ENCODE measurements around the gene RPL4. TPM values are rescaled to one million over a fixed set of nuclear protein-coding genes. Genes with fewer than 3 reads are reported as not detected.

Gene RPL4
- total RNA-seq, 1 experiment from 2014 or later = 2,320 TPM

DNA sequence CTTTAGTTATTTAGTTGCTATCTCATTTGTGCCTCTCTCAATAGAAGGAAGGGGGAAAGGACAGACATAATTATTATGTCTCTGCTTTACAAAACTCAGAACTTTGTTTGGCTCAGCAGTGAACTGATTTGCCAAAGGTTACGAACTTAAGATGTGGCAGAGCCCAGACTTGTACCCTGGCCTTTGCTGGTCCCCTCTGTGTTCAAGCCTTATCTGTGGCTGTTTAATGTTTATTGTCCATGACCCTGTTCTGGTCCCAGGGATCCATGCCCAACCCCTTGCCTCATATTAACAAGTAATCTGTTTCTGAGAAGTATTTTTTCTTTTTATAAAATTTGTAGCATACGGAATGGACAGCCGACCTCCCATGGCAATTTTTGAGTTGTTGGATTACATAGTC is 17.8 kb downstream of the RPL4 start:
- Histone ChIP-seq H3K4me1 (replicated peaks; ENCODE audit: insufficient read depth) (peaks cover 41% of the 10 kb centered on the region), H3K27ac (no peak overlapping the region), H3K9me2 (ENCODE audit: insufficient read depth) (no peaks in the 10 kb centered on the region), H3K27me3 (ENCODE audit: insufficient read depth, low read depth) (no peaks in the 10 kb centered on the region), H3K4me3 (no peak overlapping the region), H3K4me2 (no peak overlapping the region), H3K9me3 (ENCODE audit: insufficient read depth, low read depth) (no peaks in the 10 kb centered on the region), H2AFZ (no peak overlapping the region), H3F3A (ENCODE audit: insufficient read depth, low read depth) (peaks cover 28% of the 10 kb centered on the region; the same call in 1 of the 2 replicates), H3K36me3 (ENCODE audit: low read depth) (no peaks in the 10 kb centered on the region; the same call in 1 of the 2 replicates), H4K20me1 (ENCODE audit: insufficient read depth) (no peaks in the 10 kb centered on the region), H3K79me2 (ENCODE audit: low read depth) (no peaks in the 10 kb centered on the region)
- ChIA-PET CTCF (no interaction called here), POLR2A (ENCODE audit: unreplicated experiment) (no interaction called here)
- no peak for DNase-seq
- no TSS peak for BruUV-seq (replicated peaks)
- intact Hi-C loops (cut with micrococcal nuclease; ENCODE audit: unreplicated experiment) = no loop called here
- TF ChIP-seq EZH2 (IDR thresholded peaks at IDR 0.05; ENCODE audit: low read depth) (no peak), CTCF (conservative IDR thresholded peaks at IDR 0.05) (no peak)

GRCh38 chr15:66484539-66485112 is 20.0 kb downstream of the RPL4 start:
- H4K20me1 ChIP-seq (ENCODE audit: insufficient read depth) = no peaks in the 10 kb centered on the region
- ChIA-PET POLR2A (ENCODE audit: unreplicated experiment) (no interaction called here), CTCF (interaction anchor here (0.5 to 1.1 kb wide), 2 partner anchors 14 to 36 kb away, joined by 4 to 19 read pairs; no protein-coding TSS in a partner anchor)
- no peak overlapping the region for H3K27ac ChIP-seq
- no peak for DNase-seq
- H3K4me3 ChIP-seq = no peak overlapping the region
- H3K9me3 ChIP-seq (ENCODE audit: insufficient read depth, low read depth) = no peaks in the 10 kb centered on the region
- peaks cover 43% of the 10 kb centered on the region; the same call in 1 of the 2 replicates for H3F3A ChIP-seq (ENCODE audit: insufficient read depth, low read depth)
- no peaks in the 10 kb centered on the region for H3K9me2 ChIP-seq (ENCODE audit: insufficient read depth)
- no peaks in the 10 kb centered on the region for H3K79me2 ChIP-seq (ENCODE audit: low read depth)
- no peak overlapping the region for H2AFZ ChIP-seq
- H3K4me1 ChIP-seq (replicated peaks; ENCODE audit: insufficient read depth) = peaks cover 47% of the 10 kb centered on the region
- BruUV-seq (replicated peaks) = no TSS peak
- no peaks in the 10 kb centered on the region; the same call in 1 of the 2 replicates for H3K36me3 ChIP-seq (ENCODE audit: low read depth)
- intact Hi-C loops (cut with micrococcal nuclease; ENCODE audit: unreplicated experiment) = no loop called here
- no peak overlapping the region for H3K4me2 ChIP-seq
- no peaks in the 10 kb centered on the region for H3K27me3 ChIP-seq (ENCODE audit: insufficient read depth, low read depth)
- no peak for TF ChIP-seq EZH2 (IDR thresholded peaks at IDR 0.05; ENCODE audit: low read depth)
- TF ChIP-seq CTCF (conservative IDR thresholded peaks at IDR 0.05) = no peak

- Histone ChIP-seq H3K79me2 (ENCODE audit: low read depth) (no peaks in the 10 kb centered on the region), H3K4me2 (peak overlapping the region; percentile 46; the same call in 1 of the 2 replicates), H4K20me1 (ENCODE audit: insufficient read depth) (no peaks in the 10 kb centered on the region), H3K27me3 (ENCODE audit: insufficient read depth, low read depth) (no peaks in the 10 kb centered on the region), H2AFZ (no peak overlapping the region), H3K9me2 (ENCODE audit: insufficient read depth) (no peaks in the 10 kb centered on the region), H3K27ac (peak overlapping the region; percentile 72), H3K4me3 (no peak overlapping the region), H3K4me1 (replicated peaks; ENCODE audit: insufficient read depth) (peaks cover 47% of the 10 kb centered on the region), H3K9me3 (ENCODE audit: insufficient read depth, low read depth) (no peaks in the 10 kb centered on the region), H3K36me3 (ENCODE audit: low read depth) (no peaks in the 10 kb centered on the region), H3F3A (ENCODE audit: insufficient read depth, low read depth) (peaks cover 43% of the 10 kb centered on the region; the same call in 1 of the 2 replicates)
- no TSS peak for BruUV-seq (replicated peaks)
- DNase-seq = peak; percentile 89 to 94
- intact Hi-C loops (cut with micrococcal nuclease; ENCODE audit: unreplicated experiment) = loop anchor here (1.0 to 2.0 kb wide), 4 partner anchors 11 to 118 kb away; partner anchors contain the start of genes MAP2K1 and SNAPC5
- TF ChIP-seq CTCF (conservative IDR thresholded peaks at IDR 0.05) = no peak
- TF ChIP-seq EZH2 (IDR thresholded peaks at IDR 0.05; ENCODE audit: low read depth) = no peak
- CTCF ChIA-PET = no interaction called here
- POLR2A ChIA-PET (ENCODE audit: unreplicated experiment) = interaction anchor here (1.3 kb wide), 1 partner anchor 21 kb away, joined by 5 read pairs; no protein-coding TSS in a partner anchor
Measured at GRCh38 chr15:66483131-66483566, 21.5 kb downstream of the RPL4 start.
